Hematopoietic multipotent progenitor cell treated with erythropoietin and hydrocortisone succinate and interleukin-3 and kit ligand, for 6 days (in vitro differentiated cells): ENCODE results near the gene SRRM5.
"Not testable (repeated sequence)": the region's sequence is repeated elsewhere in the genome, so short reads cannot be mapped to it uniquely, and the experiment has no call there.

ENCODE experiments used
- DNase-seq: peaks from one replicate; pipeline ENCODE4 v3.0.0-alpha.2; 2015

The SRRM5 gene

GRCh38 chr19:43638995-43639518 is 27.2 kb downstream of the SRRM5 start:
- DNase-seq, result no peak

- peak; percentile 35 for DNase-seq
Observed at GRCh38 chr19:43639519-43640423, 27.9 kb downstream of the SRRM5 start, which contains the start of gene CADM4. CADM4 (minus strand) TSS chr19:43639850; CDS start chr19:43639790, 60 bp downstream.

DNA sequence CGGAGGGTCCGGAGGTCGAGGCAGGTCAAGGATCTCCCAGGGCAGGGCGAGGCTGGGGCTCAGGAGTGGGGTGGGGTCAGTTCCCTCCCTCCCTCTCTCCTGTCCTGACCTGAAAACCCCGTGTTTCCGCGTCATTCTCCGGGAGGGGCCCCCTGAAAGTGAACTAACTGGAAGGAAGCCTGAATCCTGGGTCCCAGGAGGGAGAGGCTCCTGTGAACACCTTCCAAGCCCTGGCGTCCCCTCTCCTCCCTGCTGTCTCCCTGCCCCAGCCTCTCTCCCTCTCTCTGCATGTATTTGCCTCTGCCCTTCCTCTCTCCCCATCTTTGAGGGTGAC is 28.5 kb downstream of the SRRM5 start:
- DNase-seq, result no peak

- DNase-seq, result no peak
Observed at GRCh38 chr19:43641333-43641732, 29.4 kb downstream of the SRRM5 start.

DNA sequence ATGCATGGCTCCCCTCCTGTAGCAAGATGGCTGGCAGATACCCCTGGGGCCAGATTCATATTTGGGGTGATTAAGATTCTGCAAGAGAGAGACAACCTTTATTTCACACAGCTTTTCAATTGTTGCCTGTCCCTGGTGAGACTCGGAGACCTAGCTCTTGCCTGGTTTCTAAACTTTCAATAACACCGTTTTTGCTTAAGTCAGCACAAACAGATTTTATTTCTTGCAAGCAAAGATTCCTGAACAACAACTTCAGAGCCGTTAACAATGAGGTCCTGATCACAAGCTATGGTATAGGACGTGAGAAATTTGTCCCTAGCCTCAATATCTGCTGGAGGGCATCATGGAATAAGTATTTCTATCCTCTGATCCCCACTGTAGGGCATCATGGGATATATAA is 30.6 kb downstream of the SRRM5 start:
- DNase-seq, result no peak

DNA sequence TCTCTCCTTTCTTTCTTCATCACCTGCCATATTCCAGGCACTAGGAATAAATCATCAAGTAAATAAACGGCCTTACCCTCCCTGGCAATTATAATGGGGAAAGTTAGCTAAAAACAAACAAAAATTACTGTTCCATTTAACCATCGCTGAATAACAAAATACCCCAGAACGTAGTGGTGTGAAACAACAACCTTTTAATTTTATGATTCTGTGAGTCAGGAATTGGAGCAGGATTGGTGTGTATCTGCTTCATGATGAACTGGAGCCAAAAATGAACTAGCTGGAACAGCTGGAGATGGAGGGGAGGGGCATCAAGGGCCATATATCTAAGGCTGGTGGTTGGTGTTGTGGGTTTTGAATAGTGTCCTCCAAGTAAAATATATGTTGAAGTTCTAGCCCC is 31.4 kb downstream of the SRRM5 start:
- no peak for DNase-seq

DNA sequence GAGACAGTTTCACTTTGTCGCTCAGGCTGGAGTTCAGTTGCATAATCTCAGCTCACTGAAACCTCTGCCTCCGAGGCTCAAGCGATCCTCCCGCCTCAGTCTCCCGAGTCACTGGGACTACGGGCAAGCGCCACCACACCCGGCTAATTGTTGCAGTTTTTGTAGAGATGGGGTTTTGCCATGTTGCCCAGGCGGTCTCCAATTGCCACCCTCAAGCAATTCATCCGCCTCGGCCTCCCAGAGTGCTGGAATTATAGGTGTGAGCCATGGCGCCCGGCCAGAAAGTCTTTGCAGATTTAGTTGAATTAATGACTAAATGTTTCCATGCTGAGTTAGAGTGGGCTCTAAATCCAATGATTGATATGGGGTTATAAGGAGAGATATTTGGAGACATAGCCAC is 32.3 kb downstream of the SRRM5 start:
- no peak for DNase-seq

DNA sequence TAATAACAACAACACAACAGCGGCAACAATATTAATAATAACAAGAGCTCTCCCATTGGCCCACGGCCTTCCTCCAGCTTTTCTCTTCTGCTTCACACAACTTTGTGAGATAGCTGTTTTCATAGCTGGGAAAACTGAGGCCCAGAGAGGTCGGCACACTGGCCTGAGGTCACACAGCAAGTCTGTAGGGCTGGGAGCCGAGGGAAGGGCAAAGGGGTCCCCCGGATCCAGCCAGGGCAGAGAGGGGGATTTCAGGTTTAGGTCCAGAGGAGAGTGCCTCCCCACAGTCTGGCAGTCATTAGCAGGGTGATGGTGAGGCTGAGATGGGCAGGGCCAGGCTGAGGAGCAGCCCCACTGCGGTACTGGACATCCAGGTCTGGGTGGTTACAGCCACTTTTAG is 36.7 kb downstream of the SRRM5 start:
- DNase-seq, result no peak

- no peak for DNase-seq
Observed at GRCh38 chr19:43649514-43649913, 37.6 kb downstream of the SRRM5 start.

DNA sequence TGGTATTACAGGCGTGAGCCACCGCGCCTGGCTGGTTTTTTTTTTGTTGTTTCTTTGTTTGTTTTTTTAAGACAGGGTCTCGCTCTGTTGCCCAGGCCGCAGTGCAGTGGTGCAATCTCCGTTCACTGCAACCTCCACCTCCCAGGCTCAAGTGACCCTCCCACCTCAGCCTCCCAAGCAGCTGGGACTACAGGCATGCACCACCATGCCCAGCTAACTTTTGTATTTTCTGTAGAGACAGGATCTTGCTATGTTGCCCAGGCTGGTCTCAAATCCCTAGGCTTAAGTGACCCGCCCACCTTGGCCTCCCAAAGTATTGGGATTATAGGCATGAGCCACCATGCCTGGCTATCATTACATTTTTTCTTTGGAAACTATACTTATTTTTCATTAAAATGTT is 38.4 kb downstream of the SRRM5 start:
- DNase-seq, result not testable (repeated sequence)

DNA sequence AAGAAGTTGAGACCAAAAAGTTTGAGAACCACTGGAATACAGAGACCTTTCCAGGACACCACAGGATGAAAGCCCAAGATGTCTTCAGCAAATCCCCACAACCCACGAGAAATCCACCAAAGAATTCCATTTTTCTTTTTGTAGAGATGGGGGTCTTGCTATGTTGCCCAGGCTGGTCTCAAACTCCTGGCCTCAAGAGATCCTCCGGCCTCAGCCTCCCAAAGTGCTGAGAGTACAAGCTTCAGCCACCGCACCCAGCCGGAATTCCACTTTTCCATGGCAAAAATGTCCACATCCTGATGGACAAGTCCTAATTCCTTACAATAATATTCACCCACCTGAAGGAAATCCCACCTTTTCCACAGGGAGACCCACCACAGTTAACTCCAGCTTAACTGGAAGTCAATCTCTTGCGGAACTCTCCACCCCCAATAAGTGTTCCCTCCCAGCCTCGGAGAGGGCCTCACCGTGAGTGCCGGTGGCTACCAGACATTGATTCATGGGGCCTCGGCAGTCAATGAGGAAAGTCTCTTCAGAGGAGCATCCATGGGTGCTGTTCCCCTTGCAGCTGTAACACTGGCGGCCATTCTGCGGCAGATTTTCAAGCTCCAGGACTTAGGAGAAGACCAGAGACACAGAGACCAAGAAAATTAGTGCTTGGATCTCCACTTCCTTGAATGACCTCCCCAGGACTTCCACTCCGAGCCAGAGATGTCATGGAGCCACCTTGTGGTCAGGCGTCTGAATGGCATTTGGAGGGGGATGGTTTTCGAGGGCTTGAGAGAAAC is 40.1 kb downstream of the SRRM5 start:
- peak; percentile 89 for DNase-seq

DNA sequence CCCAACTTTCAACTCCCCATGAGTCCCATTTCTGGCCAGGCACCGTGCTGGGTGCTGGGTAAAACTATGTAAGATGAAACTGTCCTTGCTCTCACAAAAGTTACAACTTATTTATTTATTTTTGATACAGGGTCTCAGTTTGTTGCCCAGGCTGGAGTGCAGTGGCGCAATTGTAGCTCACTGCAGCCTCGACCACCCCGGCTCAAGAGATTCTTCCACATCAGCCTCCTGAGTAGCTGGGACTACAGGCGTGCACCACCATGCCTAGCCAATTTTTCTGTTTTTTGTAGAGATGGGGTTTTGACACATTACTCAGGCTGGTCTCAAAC is 40.6 kb downstream of the SRRM5 start:
- no peak for DNase-seq

GRCh38 chr19:43656436-43656835 is 44.5 kb downstream of the SRRM5 start:
- no peak for DNase-seq

- no peak for DNase-seq
Observed at GRCh38 chr19:43658001-43658400, 46.1 kb downstream of the SRRM5 start.

DNA sequence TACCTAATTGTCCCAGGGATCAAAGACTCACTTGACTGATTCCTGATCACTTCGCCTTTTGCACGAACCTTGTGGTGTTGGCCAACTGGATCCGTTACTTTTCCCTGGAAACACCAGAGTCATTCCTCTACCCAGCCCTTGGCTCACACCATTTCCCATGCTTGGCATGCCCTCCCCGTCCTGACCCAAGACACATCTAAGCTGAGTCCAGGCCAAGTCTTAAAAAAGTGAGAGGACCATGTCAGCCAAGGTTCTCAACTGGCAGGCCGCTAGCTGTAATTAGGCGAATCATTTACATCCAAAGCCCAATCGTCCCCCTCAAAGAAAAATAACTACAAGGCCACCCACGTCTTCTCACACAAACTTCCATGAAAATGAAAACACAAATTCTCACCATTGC is 46.6 kb downstream of the SRRM5 start:
- no peak for DNase-seq

- no peak for DNase-seq
Observed at GRCh38 chr19:43660301-43660970, 48.5 kb downstream of the SRRM5 start.

DNA sequence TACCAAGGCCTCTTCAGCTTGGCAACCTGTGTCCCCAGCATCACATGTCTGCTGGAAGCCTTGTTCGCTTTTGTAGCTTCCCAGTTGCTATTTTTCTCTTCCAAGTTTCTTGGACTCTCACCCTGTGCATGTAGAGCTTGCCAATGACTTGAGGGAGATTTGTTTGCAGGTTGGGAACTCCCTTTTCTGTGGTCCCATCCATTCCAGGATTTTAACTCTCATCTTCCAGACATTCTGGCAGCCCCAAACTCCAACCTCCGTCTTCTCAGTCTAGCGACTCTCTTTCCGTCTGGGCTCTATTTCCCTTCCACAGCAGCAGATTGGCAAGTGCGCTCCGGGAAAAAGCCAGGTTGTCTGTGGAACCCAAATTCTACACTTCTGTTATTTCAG is 49.1 kb downstream of the SRRM5 start:
- no peak for DNase-seq

GRCh38 chr19:43662487-43662886 is 50.6 kb downstream of the SRRM5 start:
- peak; percentile 44 for DNase-seq

DNA sequence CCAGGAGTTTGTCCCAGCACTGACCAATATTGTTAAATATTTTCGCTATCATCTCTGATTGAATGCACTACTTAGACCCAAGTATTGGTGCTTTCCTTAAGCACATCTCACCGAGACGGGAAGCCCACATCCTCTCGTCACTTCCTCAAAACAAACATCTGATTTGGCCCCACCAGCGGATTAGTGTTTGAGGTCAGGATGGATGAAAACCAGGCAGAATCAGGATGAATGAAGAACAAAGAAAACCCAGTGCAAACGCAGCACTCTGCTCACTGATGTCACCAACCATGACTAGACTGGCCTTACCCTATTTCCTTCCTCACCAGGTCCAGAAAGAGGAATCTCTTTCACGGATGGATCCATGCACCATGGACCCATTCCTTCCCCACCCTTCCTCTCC is 52.1 kb downstream of the SRRM5 start:
- DNase-seq, result peak; percentile 40
